ENCODE results near the gene TTLL8. TPM values are rescaled to one million over a fixed set of nuclear protein-coding genes. Genes with fewer than 3 reads are reported as not detected.

The TTLL8 gene
- total RNA-seq, 1 experiment from 2014 or later = not detected

- no peak for ATAC-seq
- no peak overlapping the region for H3K4me3 ChIP-seq (ENCODE audit: low read depth in 2 of 2, low read length in 2 of 2)
- H3K4me1 ChIP-seq (ENCODE audit: control insufficient read depth, insufficient read depth, low read length) = peaks cover 5% of the 10 kb centered on the region
- H3K36me3 ChIP-seq (ENCODE audit: control insufficient read depth, insufficient read depth, low read length) = no peaks in the 10 kb centered on the region
- H3K27me3 ChIP-seq (ENCODE audit: control insufficient read depth, insufficient read depth, low read length) = no peaks in the 10 kb centered on the region
- CTCF ChIA-PET = no interaction called here
- in situ Hi-C loops (cut with HindIII; ENCODE audit: low pct_unique_long_range_greater_than_20kb, low sequenced_read_pairs) = no loop called here
- H3K27ac ChIP-seq (ENCODE audit: low read length) = no peak overlapping the region
- POLR2A ChIA-PET = interaction anchor here (0.5 kb wide), 1 partner anchor 43 kb away, joined by 5 read pairs; no protein-coding TSS in a partner anchor
- no TSS peak for BruUV-seq (replicated peaks)
- TF ChIP-seq REST (IDR thresholded peaks at IDR 0.05; ENCODE audit: insufficient read depth in 1 of 2, low read depth in 2 of 2, low read length in 1 of 2) = no peak
- no peak for TF ChIP-seq TCF7L2 (IDR thresholded peaks at IDR 0.05; ENCODE audit: low read depth, low read length)
- TF ChIP-seq, protein P1, sequence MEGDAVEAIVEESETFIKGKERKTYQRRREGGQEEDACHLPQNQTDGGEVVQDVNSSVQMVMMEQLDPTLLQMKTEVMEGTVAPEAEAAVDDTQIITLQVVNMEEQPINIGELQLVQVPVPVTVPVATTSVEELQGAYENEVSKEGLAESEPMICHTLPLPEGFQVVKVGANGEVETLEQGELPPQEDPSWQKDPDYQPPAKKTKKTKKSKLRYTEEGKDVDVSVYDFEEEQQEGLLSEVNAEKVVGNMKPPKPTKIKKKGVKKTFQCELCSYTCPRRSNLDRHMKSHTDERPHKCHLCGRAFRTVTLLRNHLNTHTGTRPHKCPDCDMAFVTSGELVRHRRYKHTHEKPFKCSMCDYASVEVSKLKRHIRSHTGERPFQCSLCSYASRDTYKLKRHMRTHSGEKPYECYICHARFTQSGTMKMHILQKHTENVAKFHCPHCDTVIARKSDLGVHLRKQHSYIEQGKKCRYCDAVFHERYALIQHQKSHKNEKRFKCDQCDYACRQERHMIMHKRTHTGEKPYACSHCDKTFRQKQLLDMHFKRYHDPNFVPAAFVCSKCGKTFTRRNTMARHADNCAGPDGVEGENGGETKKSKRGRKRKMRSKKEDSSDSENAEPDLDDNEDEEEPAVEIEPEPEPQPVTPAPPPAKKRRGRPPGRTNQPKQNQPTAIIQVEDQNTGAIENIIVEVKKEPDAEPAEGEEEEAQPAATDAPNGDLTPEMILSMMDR (IDR thresholded peaks at IDR 0.05) = no peak
- no peak for TF ChIP-seq POLR2AphosphoS5 (IDR thresholded peaks at IDR 0.05; ENCODE audit: low read depth, low read length)
- no peak for TF ChIP-seq SIN3A (IDR thresholded peaks at IDR 0.05; ENCODE audit: borderline replicate concordance, insufficient read depth, low read depth, low read length)
- intact Hi-C loops (cut with micrococcal nuclease; ENCODE audit: unreplicated experiment) = no loop called here
- H3K9me3 ChIP-seq (ENCODE audit: control insufficient read depth, insufficient read depth, low read depth, low read length) = no peaks in the 10 kb centered on the region
- no peak for DNase-seq (ENCODE audit: low read depth, low spot score)
Measured at GRCh38 chr22:50002791-50003190, 55.3 kb downstream of the TTLL8 start.

DNA sequence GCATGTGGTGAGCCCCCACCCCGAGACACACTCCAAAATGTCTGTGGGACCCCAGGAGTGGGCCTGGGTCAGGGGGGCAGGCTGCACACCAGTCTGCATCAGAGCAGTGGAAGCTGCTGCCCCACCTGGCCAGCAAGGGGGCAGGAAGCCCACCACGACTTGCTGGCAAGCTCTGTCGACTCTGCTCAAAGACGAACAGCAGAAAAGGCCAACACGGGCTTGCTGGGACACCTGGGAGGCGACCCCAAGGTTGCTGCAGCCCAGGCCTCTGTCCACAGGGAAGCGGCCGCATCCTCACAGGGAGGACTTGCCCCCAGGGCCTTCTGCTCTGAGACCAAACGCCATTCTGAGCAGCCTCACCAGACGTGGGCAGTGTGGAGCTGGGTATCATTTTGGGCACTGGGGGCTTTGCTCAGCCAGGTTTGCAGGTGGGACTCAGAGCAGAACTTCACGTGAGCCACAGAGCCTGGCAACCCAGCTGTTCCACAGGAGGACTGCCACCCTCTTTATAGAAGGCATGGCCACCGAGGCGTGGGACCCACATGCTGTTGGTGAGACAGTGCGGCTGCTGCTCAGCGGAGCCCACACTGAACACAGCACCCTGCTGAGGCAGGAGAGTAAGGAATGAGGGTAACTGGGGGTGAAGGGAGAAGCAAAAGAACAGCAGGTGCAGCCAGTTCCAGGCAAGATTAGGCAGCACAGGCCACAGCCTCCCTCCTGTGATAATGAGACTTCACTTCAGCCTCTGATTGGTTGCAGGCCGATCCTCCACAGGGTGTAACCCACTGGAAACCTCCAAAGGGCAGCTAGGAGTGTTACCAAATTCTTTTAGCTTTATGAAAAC is 56.5 kb downstream of the TTLL8 start:
- POLR2A ChIA-PET = interaction anchor here (0.5 kb wide), 1 partner anchor 134 kb away, joined by 11 read pairs; no protein-coding TSS in a partner anchor
- CTCF ChIA-PET = no interaction called here
- DNase-seq (ENCODE audit: low read depth, low spot score) = no peak

More for the DNA sequence above, 56.5 kb downstream of the TTLL8 start:
- in situ Hi-C loops (cut with HindIII; ENCODE audit: low pct_unique_long_range_greater_than_20kb, low sequenced_read_pairs) (no loop called here), intact Hi-C loops (cut with micrococcal nuclease; ENCODE audit: unreplicated experiment) (no loop called here)
- BruUV-seq (replicated peaks) = no TSS peak
- Histone ChIP-seq H3K4me1 (ENCODE audit: control insufficient read depth, insufficient read depth, low read length) (peaks cover 10% of the 10 kb centered on the region), H3K4me3 (ENCODE audit: low read depth in 2 of 2, low read length in 2 of 2) (no peak overlapping the region), H3K36me3 (ENCODE audit: control insufficient read depth, insufficient read depth, low read length) (no peaks in the 10 kb centered on the region), H3K27me3 (ENCODE audit: control insufficient read depth, insufficient read depth, low read length) (no peaks in the 10 kb centered on the region), H3K27ac (ENCODE audit: low read length) (no peak overlapping the region), H3K9me3 (ENCODE audit: control insufficient read depth, insufficient read depth, low read depth, low read length) (no peaks in the 10 kb centered on the region)
- TF ChIP-seq POLR2AphosphoS5 (IDR thresholded peaks at IDR 0.05; ENCODE audit: low read depth, low read length) (no peak), SIN3A (IDR thresholded peaks at IDR 0.05; ENCODE audit: borderline replicate concordance, insufficient read depth, low read depth, low read length) (no peak), TCF7L2 (IDR thresholded peaks at IDR 0.05; ENCODE audit: low read depth, low read length) (no peak), REST (IDR thresholded peaks at IDR 0.05; ENCODE audit: insufficient read depth in 1 of 2, low read depth in 2 of 2, low read length in 1 of 2) (no peak)
- TF ChIP-seq, protein P1 (IDR thresholded peaks at IDR 0.05) = no peak
- ATAC-seq = no peak

All from Panc1 (cell line).